NK-92 treated with Interleukin-12 subunit alpha and Interleukin-12 subunit beta, amount 100 ng/mL, for 24 hours (cell line): ENCODE measurements around the gene VAV2.
A peak's percentile ranks its signal among the peaks of the same experiment; 100 is the strongest.

Experiments
- DNase-seq: peaks from one replicate; lab custom pipeline; 2025; lab: John Stamatoyannopoulos, UW

Gene VAV2

DNA sequence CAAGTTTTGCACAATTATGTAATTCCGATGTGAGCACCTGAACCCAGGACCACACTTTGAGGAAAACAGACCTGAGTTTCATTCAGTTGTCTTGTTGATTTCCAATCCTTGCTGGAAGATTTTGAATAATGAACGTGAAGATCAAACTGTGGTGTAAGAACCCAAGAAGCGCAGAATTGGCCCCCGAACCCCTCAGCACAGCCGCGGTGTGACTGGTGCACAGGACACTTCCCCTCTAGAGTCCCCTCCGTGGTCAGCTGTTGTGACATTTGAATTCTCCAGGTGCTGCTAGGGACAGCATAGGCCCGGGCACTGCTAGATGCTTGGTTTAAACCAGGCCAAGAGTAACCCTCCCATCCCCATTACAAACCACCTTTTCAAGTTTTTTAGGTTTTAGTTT, 34.9 kb upstream of the VAV2 start:
- no peak for DNase-seq

DNA sequence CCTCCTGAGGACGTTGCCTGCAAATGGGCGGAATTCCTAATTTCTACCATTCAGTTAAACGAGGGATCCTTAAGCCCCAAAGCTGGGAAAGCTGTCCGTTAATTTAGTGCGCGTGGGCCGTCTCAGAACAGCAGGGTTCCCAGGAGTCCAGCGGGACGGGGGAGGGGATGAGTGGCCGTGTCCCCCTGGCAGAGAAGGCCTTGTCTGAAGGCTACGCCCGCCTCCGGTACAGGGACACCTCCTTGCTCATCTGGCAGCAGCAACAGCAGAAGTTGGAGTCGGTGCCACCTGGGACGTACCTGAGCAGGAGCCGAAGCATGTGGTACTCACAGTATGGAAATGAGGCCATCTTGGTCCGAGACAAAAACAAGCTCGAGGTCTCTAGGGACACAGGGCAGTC, 34.5 kb upstream of the VAV2 start:
- DNase-seq = no peak

DNA sequence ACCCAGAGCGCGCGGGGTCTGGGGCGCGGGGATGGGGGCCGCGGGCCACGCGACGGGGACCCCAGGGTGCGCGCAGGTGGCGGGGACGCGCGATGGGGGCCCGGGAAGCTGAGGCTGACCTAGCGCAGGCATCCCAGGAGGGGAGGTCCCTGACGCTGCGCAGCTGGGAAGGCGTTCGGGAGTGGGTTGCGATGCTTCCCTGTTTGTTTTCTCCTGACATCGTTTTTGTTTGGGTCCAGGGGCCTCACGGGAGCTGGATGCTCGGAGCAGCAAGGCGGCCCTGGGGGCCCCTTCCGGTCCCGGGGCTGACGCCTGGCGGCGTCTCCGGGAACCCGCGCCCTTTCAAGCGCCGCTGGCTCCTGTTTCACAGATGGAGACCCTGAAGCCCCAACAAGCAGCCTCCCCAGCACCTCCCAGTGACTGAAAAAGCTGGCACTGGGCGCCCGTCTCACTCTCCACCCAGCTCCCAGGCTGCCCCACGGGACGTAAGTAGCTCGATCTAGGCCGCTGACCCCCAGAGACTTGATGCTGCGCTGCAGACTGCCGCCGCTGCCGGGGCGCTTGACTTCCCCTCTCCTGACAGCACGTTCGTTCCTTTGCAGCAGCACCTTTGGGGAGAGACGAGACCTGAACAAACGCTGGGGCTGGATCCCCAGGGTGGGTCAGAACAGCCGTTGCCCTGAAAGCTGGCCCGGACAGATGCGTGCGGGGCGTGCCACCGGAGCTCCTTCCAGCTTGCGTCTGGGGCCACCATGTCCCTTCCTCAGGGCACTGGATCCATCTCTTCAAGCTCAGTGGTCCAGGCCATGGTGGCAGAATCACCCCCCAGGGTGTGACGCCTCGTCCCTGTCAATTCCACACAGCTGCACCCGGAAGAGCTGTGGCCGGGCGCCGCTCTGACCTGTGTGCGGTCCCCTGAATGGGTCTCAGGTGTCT, 33.8 kb upstream of the VAV2 start:
- DNase-seq = no peak

DNA sequence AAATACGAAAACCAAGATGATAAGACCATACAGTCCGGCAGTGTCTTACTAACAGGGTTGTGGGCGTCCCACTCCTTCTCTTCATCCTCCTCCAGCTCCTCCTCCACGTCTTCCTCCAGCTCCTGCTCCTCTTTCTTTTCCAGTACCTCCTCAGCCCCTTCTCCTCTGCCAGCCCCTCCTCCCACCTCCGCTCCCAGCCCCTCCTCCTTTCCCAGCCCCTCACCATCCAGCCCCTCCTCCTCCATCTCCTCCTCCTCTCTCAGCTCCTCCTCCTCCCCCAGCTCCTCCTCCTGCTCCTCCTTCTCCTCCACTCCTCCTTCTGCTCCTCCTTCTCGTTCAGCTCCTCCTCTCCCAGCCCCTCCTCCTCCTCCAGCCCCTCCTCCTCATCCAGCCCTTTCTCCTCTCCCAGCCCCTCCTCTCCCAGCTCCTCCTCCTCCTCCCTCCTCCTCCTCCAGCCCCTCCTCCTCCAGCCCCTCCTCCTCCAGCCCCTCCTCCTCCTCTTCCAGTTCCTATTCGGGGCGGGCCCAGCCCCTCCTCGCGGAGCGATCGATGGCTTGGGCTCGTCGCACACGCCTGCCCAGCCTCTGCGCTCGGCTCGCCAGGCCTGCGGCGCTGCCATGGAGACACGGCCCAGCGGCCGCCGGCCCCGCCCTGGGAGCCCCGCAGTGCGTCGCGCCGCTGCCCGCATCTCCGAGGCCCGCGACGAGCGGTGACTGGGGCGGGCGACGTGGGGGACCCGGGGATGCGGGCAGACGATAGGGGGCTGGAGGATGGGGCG, 32.9 kb upstream of the VAV2 start, which contains the start of gene BRD3OS:
TSS of gene BRD3OS (plus strand) at position 654 of the 778 bp plus-strand sequence. CDS start 1,267 bp downstream, outside the sequence.
- peak; percentile 80 for DNase-seq

DNA sequence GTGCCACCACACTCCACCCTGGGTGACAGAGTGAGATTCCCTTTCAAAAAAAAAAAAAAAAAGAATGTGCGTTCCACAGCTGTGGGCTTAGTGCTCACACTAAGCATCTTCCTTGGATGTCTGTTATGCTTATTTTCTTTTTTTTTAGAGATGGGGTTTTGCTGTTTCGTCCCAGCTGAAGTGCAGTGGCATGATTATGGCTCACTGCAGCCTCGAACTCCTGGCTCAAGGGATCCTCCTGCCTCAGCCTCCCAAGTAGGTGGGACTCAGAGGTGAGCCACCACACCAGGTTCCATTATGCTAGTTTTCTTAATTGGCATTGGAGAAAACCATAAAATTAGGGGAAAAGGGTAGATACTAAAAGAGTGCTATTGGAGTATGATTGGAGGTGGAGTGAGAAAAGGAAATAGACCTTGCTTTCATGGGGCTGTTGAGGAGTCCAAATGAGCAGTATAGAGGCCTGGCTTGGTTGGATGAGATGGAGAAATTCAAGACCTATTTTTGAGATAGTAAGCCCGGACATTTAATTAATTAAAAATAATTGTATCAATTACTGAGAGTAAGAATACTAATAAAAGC, 32.2 kb upstream of the VAV2 start:
- no peak for DNase-seq

DNA sequence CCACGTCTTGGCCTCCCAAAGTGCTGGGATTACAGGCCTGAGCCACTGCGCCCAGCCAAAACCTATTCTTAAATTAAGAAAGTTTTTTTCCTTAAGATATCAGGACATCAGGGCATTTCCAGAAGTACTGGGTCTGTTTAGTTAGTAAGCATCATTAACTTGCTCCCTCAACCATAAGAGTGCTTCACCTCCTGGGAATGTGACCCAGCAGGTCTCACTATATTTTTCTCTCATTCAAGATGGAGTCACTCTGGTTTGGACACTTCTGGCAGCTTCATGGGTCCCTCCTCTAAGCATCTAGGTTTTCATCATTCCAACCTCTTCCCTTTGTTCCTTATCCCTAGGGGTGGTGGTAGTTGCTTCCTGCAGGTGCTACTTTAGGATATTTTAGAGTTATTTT, 22.8 kb upstream of the VAV2 start:
- no peak for DNase-seq

DNA sequence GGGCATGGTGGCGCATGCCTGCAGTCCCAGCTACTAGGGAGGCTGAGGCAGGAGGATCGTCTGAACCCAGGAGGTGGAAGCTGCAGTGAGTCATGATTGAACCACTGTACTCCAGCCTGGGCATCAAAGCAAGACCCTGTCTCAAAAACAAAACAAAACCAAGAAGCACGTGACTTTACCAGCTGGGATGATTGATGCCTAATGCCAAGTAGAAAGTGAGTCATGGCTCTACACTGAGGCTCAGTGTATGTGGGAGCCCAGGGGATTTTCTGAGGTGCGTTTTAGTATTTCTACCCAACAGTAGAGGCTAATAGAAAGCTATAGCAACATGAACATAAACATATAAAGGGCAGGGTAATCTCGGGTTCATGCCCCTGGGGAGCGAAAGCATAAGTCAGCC, 19.3 kb upstream of the VAV2 start:
- DNase-seq = no peak

DNA sequence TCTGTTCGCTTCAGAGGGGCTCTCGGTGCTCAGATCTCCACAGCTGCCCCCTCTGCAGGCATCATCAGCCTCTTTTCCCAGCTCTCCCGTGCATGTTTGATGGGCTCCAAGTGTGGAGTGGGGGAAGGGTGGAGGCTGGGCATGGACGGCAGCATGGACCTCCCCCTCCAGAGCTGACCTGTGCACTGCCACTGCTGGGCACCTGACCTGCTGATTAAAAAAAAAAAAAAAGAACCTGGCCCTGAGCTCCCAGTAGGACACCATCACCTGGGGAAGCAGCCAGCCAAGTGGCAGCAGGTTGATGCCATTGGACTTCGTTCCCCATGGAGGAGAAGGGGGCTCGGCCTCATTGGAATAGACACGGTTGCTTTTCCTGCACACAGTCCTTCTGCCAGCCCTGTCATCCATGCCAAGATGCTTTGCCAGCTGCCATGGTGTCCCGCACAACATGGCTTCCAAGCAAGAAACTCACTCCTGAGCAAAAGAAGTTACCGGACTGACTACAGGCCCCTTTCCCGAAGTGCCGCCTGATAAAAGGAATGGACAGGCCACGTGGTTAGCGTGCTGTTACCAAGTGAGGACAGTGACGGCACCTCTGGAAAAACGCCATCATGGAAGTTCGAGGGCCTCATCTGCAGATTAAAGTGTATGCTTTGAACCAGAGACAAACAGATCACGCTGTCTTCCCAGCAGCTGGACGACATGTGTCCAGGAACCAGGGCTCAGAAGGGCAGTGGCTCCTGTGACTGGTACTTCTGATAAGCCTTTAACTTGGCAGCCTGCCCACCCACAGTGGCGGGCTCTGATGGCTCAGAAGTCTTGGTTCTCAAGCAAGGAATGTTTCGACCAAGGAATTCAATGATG, 18.4 kb upstream of the VAV2 start:
- DNase-seq = no peak

DNA sequence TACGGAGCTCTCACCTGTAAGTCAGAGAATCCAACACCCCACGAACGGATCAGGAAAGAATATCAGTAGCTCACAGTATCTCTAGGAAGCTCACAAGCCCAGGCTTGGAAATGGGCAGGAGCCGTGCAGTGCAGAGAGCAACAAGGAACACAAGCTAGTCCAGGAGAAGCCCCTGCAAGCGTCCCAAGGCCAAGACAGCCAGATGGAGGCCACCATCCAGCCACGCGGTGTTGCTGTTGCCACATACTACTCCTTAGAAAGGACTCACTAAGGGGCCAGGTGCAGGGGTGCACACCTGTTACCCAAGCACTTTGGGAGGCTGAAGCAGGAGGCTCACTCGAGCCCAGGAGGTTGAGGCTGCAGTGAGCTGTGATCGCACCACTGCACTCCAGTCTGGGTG, 15.4 kb upstream of the VAV2 start:
- no peak for DNase-seq

DNA sequence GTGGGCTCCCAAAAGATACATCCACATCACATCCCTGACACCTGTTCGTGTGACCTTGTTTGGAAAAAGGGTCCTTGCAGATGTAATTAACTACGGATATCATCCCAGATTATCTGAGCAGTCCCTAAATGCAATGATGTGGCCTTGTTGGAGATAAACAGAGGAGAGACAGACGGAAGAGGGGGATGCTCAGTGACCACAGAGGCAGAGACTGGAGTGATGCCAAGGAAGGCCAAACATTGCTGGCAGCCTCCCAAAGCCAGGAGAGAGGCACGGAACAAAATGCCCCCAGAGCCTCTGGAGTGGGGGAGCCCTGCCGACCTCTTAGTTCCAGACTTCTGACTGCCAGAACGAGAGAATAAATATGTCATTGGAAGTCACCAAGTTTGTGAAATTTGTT, 15.0 kb upstream of the VAV2 start:
- DNase-seq = no peak

DNA sequence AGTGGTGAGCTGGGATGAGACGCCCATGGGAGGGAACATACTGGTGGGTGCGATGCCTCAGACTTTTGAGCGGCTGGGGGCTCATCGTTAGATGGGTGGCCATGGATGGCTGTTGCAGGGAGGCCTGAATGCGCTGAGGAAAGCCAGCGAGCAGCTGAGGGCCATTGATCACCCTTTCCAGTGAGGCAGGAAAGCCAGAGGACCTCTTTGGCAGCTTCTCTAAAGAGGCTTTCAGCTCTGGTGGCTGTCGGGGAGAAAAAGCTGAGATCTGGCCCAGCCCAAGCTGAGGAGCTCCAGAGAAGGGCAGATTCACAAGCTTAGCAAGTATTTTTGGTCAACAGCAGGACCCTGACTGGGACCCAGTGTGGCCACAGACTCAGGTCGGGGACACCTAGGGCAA, 13.3 kb upstream of the VAV2 start:
- no peak for DNase-seq

DNA sequence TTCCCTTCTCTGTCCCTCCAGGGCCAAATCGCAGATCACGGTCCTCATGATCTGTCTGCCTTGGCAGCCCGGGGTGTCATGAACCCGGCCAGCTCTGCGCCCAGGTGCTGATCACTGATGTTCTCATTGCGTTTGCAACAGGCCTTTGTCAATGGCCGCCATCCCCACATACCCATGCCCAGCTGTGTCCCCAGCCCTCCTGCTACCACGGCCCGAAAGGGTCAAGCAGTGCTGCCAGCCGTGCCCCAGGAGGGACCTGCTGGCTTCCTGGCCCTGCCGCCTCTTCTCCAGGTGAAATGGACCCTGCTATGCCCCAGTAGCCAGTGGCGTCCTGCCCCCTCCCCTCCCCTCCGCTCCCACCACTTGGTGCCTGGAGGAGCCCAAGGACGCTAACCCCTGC, 12.8 kb upstream of the VAV2 start:
- DNase-seq = no peak

DNA sequence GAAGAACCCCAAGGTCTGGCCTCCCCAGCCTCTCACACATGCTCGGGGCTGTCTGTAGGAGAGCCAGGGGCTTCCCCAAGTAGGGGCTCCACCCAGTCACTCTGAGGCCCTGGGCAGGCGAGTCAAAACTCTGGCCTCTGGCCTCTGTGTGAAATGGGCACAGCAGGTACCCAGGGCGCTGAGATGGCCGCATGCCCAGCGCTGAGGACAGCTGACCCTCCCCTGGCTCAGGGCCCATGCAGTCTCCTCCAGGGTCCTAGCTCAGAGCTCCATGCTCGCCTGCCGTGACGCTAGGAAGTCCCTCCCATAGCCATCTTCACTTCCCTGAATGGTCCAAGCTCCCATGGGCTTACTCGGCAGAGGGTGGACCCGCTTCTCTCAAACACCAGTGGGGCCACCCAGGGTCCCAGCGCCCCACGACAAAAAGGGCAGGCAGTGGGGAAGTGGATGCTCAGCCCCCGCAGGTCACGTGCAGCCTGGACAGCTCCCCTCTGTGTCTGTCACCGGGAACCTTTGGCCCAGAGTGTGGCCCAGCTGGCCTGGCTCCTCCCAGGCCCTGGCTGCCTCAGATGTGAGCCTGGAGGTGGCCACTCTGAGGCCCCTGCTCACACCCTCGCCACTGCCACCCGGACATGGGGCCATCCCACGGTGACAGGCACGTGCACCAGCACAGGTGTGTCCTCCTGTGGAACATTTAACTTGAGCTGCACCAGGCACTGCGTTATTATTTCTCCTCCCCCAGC, 12.2 kb upstream of the VAV2 start:
- DNase-seq = no peak

DNA sequence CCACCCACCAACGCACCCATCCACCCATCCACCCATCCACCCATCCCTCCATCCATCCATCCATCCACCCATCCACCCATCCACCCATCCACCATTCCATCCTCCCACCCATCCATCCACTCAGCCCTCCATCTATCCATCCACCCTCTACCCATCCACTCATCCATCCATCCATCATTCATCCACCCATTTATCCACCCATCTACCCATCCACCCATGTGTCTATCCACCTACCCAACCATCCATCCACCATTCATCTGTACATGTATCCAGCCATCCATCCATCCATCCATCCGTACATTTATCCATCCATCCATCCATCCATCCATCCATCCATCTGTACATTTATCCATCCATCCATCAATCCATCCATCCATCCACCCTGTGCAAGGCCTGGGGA, 11.1 kb upstream of the VAV2 start:
- DNase-seq = no peak

DNA sequence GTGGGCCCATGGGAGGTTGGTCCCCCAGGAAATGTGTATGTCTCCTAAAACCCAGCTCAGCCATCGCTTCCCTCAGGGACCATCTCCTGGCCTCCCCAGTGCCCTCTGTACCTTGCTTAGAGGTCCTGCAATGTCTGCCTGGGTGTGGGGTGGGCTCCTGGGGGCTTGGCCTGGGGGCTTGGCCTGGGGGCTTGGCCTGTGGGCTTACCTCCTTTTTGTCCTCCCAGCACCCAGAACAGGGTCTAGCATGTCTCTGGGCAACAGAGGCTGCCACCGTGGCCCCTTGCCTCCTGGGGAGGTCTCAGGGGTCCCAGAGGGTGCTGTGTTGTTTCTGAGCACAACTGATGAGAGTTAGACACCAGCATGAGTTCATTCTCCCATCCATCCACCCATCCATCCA, 10.7 kb upstream of the VAV2 start:
- no peak for DNase-seq

DNA sequence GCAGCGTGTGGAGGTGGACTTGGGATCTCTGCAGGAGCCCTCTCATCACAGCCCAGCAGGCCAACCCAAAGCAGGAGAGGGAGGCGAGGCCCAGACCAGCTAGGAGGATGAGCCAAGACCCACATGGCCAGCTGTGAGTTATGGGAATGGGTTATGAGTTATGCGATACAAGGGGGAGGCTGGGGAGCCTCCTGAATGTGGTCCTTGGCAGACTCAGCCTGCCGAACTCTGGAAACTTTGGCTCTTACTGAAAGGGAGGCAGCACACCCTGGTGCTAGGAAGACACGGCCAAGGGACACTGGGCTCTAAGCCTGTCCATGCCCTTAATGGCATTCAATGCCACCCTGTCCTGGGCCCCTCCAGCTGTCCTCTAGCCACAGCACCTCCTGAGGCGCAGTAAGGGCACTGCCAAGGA, 7.7 kb upstream of the VAV2 start:
- no peak for DNase-seq

DNA sequence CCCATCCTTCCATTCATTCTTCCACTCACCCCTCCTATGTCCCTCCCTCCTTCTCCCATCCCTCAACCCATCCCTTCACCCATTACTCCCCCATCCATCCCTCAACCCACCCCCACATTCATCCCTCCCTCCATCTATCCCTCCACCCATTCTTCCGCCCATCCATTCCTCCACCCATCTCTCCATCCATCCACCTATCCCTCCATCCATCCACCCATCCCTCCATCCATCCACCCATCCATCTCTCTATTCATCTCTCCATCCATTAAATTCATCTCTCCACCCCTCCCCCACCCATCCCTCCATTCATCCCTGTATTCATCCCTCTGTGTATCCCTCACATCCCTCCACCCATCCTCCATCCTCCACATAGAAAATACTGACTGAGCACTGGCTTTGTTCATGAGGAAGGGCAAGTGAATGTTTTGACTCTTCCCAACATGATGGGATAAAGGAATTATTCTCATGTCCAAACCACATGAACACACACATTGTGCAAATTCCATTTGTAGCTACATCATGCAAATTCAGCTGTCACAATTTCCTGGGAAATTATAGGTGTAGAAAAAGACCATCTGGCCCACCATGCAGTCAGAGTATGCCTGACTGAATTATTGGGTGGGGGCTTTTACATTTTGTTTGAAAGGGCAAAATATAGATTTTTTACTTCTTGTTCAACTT, 6.9 kb upstream of the VAV2 start:
- no peak for DNase-seq

DNA sequence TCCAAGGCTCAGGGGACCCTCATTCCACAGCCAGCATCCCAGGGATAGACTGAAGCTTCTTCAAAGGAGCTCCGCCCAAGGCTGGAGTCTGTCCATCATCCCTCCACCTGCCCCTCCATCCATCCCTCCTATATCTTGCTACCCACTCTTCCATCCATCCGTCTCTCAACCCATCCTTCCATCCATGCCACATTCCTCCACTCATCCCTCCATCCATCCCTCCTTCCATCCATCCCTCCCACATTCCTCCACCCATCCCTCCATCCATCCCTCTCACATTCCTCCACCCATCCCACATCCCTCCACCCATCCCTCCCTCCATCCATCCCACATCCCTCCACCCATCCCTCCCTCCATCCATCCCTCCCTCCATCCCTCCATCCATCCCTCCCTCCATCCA, 5.5 kb upstream of the VAV2 start:
- no peak for DNase-seq

DNA sequence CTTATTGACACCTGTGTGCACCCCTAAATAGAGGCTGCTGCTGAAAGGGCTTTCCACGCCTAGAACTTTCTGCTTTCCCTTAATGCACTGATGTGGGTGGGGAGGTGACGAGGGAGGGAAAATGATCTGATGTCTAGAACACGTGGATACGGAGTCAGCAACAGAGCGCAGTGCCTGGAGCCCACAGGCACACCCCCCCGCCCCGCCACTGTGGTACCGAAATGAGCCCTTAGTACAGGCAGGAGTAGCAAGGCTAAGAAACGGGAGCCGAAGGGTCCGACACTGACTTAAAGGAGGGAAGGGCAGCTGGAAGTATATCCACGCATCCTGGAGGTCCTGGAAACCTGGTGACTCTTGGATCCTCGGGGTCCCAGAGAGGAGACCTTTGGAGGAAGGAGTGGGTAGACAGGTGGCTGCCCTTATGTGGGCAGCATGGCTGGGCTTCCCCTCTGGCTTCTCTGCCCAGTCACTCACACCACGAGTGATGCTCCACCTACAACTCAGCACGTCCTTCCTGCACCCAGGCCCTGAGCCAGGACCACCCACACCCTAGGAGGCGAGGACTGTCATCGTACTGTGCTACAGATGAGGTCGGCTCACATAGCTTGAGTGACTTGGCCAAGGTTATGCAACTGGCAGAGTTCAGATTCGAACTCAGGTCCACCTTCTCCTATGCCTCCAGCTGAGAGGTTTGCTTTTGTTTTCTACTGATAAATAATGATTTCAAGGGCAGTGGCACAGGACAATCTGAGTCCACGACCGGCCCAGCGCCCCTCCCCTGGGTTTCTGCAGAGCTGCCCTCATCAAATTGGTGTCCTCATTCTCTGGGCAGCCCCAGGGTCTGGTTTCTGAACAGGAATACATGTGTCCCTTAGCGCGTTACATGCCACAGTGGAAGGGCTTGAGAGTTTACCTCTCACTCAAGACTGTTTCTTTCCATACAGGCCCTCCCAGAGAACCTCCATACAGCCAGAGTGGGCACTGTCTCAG, 4.7 kb upstream of the VAV2 start:
- no peak for DNase-seq
